Stimulated activated CD8-positive, alpha-beta memory T cell treated with anti-CD3 and anti-CD28 coated beads, Interleukin-7, amount 100 ng/mL, for 48 hours (primary cell): ENCODE results near the gene TRAF7.
"Not testable (repeated sequence)": the region's sequence is repeated elsewhere in the genome, so short reads cannot be mapped to it uniquely, and the experiment has no call there.

ENCODE experiments used
- DNase-seq, 2 donors: peaks; one replicate each; pipeline ENCODE4 v3.0.0-alpha.2; 2020; ENCODE audit warnings: low read depth in 1 of 2; ENCODE audit errors: extremely low read depth in 1 of 2

TRAF7 gene

DNA sequence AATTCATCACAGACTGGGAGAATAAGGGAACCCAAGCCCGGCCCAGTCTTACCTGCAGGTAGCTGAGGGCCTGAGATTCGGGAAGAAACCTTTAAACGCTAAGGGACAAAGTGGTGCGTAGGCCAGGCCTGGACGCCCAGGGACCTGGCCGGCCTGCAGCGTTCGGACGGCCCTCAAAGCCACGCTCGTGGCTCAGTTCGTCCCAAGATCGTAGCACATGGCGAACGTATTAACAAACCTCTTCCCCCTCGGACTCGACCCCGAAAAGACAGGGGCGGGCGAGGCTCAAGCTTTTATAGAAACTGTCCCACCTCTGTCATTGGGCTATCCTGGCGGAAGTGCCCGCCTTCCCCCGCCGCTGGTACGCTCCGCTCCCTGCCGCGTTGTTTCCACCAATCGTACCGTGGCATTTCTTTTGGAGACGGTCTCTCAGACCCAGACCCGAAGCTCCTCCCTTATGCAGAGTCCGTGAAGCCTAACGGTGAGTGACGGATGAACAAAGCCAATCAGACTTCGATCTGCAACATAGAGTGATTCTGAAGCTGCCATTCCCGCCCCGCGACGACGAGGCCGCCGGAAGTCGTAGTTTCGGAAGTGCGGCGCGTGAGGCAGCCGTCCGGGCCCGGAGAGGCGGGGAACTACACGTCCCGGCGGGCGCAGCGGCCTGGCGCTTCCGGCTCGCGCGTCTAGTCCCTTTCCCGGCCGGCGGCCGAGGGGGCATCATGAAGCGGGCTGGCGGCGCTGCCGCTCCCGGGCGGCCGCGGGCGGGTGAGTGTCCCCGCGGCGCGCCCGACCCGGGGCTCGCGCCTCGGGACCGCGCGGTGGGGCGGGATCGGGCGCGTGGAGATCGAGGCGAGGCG, at the start of gene TRAF7:
TSS of gene TRAF7 (plus strand) at position 692 of the 860 bp plus-strand sequence. CDS start 8,139 bp downstream, outside the sequence.
- DNase-seq, result peak; percentile 95 to 96

DNA sequence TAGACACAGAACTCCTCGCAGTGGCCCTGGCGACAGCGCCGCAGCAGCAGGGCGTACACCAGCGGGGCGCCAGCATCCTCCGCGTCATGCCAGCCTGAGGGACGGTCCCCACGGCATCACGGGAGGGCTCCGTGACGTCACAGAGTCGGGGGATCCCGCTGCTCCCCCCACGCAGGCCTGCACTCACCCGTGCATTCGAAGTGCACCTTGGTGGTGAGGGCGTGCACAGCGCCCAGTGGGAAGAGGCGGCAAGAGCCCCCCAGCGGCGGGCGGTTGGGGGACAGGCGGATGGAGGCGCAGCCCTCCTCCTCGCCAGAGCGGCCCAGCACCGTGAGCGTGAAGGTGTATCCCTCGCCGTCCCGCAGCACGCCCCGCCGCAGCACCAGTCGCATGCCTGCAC, 49.4 kb upstream of the TRAF7 start:
- DNase-seq, result not testable (repeated sequence)

DNA sequence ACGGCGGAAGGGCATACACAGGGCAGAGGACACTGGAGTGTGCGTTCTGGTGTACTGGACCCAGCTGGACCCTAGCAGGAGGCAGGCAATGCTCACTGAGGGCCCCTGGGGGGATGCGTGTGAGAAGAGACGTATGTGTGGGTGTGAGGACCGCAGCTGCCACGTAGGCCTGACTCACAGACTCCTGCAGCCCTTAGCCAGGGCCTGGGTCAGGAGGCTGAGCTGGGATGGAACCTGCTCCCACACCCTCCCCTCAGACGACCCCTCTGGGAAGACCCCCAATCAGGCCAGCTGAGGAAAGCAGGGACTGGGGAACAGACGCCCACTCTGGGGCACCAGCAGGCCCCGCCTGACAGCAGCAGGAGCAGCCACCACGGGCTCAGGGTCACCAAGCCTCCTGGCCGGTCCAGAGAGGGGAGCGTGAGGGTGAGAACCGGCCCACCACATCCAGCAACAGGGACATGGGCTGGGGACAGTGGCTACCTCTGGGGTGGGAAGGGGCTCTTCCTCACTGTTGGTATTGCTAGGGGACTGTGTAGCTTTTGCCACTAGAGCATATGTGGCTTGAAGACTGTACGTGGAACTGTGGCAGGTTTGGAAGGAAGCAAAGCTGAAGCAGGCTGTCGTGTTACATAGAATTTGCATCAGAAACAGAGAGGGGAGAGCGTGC, 48.3 kb upstream of the TRAF7 start:
- not testable (repeated sequence) for DNase-seq

DNA sequence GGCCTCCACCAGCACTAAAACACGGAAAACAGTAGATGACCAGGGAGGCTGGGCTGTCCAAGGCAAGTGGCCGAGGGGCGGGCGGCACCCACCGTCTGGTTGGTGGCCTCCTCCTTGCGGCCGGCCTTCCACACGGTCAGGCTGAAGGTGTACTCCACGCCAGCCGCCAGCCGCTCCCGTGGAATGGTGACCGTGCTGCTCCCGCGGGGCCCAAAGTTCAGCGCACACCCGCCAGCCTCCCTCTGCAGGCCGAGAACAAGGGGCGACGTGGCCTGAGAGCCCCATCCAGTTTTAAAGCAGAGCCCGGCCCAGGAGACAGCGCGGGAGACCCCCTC, 47.8 kb upstream of the TRAF7 start:
- DNase-seq, result not testable (repeated sequence)

DNA sequence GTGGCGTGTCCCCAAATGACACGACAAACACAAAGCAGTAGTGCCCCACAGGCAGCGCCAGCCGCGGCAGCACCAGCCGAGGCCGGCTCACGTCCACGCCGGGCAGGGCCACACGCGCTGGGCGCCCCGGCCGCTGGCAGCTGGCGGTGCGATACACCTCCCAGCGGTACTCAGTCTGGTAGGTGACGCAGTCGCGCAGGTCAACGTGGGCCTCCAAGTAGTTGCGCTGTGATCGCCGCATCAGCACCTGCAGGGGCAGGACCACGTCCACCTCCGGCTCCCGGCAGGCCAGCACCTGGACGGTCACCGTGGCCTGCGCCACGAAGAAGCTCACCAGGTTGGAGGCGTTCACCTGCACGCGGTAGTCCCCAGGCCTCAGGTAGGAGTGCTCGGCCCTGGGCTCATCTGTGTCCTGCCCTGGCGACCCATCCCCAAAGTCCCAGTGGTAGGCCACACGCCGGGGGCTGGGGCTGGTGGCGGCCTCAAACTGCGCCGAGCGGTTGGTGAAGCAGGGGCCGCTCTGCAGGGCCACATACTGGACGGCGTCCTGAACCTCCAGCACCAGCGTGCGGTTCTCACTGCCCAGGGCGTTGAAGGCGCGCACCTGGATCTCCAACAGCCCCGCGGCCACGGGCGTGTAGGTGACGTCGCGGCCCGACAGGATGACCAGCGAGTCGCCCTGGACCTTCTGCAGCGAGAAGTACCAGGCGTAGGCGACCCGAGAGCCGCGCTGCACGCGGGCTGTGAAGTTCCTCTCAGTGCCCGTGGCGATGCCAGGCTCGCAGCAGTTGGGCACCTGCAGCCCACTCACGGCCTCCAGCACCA, 46.9 kb upstream of the TRAF7 start:
- DNase-seq, result not testable (repeated sequence)

DNA sequence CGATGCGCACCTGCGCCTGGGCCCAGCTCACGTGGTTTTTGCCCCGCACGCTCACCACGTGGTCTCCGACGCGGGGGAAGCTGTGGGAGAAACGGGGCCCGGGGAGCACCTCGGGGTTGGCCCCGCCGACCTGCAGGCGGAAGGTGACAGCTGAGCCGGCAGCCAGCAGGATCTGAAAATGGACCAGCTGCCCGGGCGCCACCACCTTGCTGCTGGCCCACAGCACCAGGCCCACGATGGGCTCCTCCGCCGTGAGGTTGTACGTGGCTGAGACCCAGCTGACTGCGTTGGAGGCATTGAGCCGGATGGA, 46.4 kb upstream of the TRAF7 start:
- not testable (repeated sequence) for DNase-seq

DNA sequence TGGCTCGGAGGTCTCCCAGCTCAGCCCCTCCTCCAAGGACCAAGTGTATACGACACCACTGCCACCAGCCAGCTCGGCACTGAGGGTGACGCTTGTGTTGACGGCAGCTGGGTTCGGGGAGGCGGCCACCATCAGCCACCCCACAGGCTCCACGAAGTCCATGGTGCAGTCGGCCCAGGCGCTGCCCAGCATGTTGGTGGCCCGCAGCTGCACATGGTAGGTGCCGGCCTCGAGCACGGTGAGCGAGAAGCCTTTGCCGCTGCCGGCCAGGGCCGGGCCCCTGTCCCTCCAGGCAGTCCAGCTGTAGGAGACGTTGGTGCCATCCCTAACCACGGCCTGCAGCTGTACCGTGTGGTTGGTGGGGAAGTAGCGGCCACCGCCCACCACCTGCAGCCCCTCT, 45.7 kb upstream of the TRAF7 start:
- not testable (repeated sequence) for DNase-seq

DNA sequence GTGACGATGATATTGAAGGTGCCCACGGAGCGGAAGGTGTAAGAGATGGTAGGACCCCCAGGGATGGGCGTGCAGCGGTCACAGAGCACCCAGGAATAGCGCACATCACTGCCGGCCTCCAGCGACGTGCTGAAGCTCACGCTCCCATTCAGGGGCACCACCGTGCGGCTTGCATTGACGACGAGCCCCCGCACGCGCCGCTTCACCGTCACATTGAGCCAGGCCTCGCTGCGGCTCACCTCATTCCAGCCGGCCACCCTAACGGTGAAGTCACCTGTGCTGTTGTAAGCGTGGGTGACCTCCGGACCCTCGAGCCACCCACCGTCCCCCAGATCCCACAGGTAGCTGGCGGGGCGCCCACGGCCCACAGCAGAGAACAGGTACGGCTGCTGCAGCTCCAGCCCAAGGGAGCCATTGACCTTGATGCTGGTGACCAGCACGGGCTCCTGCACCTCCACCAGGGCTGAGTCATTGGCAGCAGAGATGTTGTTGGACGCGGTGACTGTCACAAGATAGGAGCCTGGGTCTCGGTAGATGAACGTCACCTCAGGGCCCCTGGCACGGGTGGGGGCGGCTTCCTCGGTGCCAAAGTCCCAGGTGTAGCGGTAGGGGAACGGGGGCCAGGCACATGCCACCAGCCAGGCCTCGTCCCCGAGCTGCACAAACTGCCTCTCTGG, 45.1 kb upstream of the TRAF7 start:
- DNase-seq, result not testable (repeated sequence)

DNA sequence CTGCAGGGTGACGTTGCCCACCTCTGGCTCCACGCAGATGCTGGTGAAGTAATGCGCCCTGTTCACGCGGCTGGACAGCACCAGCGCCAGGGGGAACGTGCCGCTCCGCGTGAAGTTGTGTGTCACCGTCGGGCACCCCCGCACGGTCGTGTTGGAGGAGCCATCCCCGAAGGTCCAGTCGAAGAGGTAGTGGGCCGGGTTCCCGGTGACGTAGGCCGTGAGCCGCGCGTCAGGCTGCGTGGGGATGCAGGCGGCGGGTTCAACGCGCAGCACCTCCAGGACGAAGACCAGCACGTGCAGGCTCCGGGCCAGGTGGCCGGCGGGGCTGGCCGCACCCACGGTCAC, 44.6 kb upstream of the TRAF7 start:
- not testable (repeated sequence) for DNase-seq

DNA sequence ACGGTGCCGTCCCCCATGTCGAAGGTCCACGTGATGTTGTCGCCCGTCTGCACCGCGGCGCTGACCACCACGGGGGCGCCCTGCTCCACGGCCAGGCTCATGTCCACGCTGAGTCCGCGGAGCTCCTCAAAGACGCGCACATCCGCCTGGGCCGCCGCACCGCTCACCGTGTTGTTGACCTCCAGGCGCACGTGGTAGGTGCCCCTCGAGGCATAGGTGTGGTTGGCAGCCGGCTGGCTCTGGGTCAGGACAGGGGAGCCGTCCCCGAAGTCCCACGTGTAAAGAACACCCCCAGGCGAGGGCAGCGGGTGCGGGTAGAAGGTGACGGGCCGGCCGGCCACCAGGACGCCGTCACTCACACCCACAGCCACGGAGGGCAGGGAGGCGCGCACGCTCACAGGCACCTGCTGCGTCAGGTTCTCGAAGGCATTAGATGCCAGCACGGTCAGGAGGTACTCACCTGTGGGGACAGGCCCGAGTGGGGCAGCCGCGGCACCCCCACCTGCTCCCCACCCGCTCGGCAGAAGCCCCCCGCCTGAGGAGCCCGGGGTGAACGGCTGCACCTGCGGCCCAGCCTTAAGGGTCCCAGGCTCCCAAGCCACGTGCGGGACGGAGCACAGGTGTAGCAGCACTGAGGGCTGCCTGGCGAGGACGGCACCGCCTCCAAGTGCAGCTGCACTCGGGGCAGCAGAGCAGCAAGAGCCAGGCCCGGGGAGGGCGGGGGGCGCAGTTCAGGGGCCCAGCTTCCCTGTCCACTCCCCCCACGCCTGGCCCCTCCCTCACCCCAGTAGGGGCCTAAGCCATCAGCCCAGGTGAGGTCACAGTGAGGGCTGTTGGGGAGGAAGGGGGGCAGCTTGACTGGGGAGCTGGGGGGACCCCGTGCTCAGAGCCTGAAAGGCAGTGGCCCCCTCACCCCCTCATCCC, 43.9 kb upstream of the TRAF7 start:
- DNase-seq, result not testable (repeated sequence)

DNA sequence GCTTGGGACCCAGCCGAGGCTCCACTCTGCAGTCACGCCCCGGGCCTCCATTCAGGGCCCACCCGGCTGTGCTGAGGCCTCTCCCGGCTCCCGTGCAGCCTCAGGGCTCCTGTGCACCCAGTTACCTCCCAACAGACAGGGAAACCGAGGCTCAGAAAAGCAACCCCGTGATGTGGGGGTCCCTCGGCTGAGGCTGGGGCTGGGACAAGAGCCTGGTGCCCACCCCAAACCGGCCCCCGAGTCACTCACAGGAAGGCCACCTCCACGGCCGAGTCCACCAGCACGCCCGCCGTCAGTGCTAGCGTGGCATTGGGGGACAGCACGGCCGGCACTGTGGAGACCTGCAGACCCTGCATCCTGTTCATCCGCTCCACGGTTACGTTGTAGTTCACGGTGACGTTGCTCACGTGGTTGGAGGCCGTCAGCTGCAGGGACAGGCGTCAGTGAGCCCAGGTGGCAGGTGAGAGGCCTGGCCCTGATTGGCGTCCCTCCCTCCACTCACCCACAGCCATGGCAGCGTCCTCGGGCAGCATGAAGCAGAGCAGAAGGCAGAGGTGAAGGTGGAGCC, 43.0 kb upstream of the TRAF7 start:
- DNase-seq, result not testable (repeated sequence)

DNA sequence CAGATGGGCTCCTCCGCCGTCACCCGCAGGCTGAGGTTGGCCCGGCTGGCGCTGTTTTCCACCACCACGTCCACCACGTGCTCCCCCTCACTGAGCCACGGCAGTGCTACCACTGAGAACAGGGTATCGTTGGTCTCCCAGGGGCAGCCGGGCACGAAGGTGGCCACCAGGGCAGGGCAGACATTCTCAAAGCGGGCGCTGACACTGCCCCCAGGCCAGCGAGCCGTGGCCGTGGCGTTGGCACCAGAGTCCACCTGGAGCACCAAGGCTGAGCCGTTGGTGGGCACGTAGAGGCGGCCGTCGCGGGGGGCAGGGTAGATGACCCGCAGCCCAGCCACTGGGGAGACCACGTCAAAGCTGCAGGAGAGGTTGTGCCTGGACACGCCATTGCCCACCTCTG, 41.4 kb upstream of the TRAF7 start:
- not testable (repeated sequence) for DNase-seq

DNA sequence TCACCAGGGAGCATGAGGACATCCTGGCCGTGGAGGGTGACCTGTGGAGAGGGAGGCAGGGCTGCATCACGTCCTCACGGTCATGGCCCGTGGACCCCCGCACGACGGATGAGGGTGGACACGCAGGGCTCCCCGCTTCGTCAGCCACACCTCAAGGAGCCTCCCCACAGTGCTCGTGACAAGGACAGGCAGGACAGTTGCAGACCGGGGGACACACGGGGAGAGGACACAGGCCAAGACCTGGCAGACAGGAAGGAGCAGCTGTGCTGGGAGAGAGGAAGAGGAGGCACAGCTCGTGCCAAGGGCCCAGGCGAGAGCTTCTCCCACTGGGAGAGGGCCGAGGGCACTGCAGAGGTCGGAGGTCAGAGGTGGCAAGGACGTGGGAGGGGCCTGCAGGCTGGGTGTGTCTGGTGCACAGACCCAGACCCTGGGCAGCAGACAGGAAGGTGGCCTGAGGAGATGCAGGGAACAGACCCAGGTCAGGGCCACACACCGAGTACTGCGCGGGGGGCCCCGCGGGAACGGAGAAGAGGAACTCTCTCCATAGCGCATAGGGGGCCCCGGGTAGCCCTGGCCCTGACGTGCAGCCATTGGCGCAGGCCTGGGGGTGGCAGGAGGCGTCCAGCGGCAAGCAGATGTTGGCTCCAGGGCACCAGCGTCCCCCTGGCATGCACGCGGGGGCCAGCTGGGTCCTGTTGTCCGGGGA, 40.5 kb upstream of the TRAF7 start:
- not testable (repeated sequence) for DNase-seq

DNA sequence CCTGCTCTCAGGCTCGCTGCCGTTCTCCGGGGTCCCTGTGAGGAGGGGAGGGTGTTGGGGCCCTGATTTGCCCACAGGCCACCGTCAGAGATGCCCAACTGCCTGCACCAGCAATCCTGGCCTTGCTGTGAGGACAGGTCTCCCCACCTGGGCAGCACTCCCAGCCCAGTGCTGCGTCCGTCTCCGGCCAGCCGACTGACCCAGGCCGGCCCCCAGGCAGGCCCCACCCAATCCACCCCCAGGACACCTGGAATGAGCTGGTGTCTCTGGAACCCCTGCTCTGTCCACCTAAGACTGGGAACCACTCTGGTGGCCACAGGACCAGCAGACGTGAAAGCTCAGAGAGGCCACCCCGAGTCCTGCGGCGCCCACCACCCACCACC, 40.0 kb upstream of the TRAF7 start:
- DNase-seq, result no peak

DNA sequence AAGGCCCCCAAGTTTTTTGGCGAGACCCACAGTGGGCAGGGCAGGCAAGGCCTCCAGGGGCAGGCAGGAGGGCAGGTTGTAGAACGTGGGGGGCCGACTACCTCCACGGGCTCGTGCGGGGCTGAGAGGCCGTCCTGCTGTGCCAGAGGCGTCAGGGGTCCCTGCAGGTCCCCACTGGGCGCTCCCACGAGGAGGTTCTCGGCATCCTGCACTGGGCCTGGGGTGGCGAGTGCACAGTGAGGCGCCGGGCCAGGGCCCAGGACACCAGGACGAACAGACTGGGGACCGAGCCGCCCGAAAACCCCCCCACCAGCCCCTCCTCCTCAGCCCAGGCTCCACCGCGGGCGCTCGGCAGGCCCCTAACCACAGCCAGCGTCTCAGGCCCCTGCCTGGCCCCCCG, 39.2 kb upstream of the TRAF7 start:
- not testable (repeated sequence) for DNase-seq

DNA sequence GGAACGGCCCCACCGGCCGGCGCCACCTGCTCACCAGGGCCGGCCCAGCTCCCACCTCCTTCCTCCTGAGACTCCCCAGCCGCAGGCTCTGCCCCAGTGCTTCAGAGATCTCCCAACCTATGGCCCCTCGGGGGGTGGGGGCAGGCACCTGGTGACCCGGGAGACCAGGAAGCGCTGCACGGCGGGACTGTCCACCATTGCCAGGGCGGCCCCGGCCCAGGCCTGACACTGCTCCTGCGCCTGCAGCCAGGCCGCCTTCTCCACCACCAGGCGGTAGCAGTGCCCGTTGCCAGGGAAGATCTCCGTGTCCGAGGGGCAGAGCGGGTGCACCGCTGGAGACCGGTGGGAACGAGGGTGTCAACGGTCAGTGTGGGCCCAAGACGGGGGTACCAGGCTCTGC, 38.2 kb upstream of the TRAF7 start:
- DNase-seq, result not testable (repeated sequence)

DNA sequence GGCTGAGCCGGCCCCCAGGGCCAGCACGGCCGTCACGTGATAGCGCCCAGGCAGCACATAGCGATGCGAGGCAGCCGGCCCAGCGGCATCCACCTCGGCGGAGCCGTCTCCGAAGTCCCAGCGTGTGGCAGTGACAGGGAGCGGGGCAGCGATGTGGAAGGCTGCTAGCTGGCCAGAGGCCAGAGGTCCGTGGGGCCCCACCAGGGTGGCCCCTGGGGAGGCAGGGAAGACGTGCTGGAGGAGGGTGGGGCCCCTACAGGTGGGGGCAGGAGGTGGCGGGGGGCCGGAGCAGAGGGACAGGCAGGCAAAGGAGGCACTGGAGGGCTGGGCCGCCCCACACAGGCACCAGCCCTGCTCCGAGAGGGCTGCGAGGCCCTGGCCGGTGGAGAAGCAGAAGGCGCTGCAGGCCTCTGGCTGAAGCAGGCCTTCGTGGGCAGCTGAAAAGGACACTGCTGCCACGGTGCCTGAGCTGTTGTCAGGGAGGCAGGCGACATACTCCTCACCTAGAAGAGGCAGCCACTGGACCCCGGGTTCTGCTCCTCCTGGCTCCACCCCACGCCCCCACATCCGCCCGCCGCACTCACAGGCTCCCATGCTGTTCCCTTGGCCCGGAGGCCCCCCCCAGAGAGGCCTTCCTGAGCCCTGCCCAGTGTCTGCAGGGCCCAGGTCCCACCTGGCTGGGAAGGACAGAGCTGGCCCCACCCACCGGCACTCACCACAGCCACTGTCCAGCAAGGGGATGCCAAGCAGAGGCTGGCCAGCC, 37.4 kb upstream of the TRAF7 start:
- not testable (repeated sequence) for DNase-seq

DNA sequence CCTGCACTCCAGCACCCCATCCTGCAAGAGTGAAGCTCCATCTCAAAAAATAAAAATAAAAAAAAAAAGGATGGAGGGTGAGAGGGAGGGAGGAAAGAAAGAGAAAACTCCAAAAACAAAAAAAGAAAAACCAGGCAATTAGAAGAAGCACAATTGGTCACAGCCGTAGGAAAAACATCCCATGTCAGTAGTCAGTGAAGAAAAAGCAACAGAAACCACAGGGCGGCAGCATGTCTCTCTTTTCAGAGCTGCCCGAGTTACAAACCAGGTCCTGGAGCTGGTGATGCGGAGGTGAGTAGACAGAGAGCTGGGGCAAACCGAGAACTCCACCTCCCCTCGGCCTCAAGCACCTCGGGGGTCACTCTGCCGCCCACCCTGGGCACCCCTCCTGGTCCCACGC, 34.3 kb upstream of the TRAF7 start:
- not testable (repeated sequence) for DNase-seq
